DMS 273 (cell line): Measurements from ENCODE around the gene ZNF783.

Experiments used
- DNase-seq: peaks from one replicate; lab custom pipeline; 2025; ENCODE audit not compliant: unreplicated experiment; lab: John Stamatoyannopoulos, UW

The ZNF783 gene

GRCh38 chr7:149280661-149281507, 18.9 kb downstream of the ZNF783 start:
- no peak for DNase-seq

DNA sequence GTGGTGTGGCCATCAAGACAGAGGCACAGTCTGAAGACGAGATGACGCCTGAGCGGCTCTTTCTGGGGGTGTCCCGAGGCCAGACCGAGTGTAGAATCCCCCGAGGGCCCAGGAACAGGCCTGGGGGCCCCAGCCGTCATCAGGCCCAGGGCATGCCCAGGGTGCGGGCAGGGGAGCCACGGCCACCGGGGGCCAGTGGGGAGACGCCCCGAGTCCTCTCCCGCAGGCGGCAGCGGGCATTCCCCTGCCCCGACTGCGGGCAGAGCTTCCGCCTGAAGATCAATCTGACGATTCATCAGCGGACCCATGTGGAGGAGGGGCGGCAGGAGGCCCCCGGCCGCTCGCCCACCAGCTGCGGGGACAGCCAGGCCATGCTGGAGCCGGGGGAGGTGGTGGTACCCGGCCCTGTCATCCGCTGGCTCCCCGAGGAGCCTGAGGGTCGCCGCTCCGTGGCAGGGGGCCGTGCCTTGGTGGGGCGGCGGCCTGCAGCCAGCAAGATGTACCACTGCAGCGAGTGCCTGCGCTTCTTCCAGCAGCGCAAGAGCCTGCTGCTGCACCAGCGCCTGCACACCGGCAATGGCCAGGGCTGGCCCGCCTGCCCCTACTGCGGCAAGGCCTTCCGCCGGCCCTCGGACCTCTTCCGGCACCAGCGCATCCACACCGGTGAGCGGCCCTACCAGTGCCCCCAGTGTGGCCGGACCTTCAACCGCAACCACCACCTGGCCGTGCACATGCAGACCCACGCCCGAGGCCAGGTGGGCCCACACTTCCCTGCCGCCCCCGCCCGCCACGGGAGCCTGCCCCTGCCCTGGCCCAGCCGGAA, 19.7 kb downstream of the ZNF783 start:
- no peak for DNase-seq

- no peak for DNase-seq
These were observed 20.3 kb downstream of the ZNF783 start for GRCh38 chr7:149282331-149282655.

DNA sequence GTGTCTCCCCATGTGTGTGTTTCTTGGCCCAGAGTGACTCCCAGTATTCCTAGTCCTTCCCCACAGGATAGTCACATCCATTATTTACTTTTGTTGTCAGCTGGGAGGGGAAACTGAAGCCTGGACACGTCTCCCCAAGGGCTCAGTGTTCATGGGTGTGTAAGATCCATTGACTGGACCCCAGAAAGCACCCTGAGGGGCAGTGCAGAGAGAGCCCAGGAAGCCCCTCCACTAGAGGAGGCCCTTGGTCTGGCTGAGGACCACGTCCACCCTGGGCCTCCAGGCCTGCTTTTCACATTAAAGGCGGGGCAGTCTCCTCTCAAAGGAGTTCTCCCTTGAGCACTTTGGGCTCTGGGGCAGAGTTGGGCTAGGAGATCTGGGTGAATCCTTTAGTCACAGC, 21.3 kb downstream of the ZNF783 start:
- no peak for DNase-seq

GRCh38 chr7:149284343-149284742, 22.3 kb downstream of the ZNF783 start:
- DNase-seq: no peak

GRCh38 chr7:149284850-149285585, 23.0 kb downstream of the ZNF783 start:
- DNase-seq: peak; percentile 100

GRCh38 chr7:149285603-149286002, 23.6 kb downstream of the ZNF783 start:
- DNase-seq: peak; percentile 82

DNA sequence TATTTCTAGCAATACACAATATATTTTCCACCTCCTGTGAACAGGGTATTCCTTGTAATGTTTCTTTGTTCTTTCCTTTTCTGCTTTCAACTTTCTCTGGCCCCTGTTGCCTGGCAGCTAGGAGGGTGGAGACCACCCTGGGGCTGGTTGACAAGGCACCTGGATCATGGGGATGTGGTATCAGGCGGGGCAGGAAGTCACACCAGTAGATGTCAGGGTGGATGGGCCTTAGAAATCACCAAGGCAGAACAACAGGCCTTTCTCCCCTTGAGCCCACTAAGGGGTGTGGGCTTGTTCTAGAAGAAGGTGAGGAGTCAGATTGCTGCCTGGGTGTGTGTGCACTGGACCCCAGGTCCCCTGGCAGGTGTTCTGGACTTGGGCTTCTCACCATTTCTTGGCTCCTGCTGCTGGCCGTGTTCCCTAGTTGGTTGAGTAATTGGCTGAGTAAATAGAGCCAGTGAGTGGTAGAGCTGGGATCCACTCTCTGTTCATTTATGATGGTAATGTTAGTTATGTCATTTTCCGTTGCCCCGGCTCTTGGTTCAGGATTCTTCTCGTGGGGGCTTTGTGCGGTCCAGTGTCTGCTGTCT, 24.9 kb downstream of the ZNF783 start:
- DNase-seq: no peak

DNA sequence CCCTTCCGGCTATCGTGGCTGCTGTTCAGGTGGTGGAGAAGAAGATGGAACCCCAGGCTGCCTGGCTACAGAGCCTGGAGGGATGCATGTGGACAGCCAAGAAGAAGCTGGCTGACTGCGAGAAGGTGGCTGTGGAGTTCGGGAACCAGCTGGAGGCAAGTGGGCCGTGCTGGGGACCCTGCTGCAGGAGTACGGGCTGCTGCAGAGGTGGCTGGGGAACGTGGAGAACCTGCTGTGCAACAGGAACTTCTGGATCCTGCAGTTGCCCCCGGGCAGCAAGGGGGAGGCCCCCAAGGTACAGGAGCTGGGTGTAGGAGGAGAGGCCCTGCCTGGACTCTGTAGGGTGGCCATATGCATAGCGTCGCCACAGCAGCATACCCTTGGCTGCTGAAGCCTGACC, 25.6 kb downstream of the ZNF783 start:
- DNase-seq: no peak

DNA sequence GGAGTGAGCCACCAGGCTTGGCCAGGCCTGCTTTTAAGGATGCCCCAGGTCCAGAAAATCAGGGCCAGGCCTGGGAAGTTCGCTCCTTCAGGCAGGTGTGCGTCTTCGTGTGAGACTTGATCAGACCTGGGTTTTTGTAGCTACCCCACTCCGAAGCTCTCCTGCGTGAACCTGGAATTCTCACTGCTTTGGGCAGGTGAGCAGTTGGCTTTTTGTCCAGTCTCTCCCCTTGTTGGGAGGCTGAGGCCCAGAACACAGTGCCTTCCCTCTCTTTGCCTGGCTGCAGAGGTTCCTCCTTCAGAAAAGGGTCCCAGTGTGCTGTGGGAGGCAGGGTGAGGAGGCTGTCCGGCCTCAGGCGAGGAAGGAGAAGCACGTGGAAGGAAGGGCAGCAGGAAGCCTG, 27.3 kb downstream of the ZNF783 start:
- DNase-seq: no peak

- DNase-seq: no peak
These were observed 27.9 kb downstream of the ZNF783 start for GRCh38 chr7:149289856-149290255.

DNA sequence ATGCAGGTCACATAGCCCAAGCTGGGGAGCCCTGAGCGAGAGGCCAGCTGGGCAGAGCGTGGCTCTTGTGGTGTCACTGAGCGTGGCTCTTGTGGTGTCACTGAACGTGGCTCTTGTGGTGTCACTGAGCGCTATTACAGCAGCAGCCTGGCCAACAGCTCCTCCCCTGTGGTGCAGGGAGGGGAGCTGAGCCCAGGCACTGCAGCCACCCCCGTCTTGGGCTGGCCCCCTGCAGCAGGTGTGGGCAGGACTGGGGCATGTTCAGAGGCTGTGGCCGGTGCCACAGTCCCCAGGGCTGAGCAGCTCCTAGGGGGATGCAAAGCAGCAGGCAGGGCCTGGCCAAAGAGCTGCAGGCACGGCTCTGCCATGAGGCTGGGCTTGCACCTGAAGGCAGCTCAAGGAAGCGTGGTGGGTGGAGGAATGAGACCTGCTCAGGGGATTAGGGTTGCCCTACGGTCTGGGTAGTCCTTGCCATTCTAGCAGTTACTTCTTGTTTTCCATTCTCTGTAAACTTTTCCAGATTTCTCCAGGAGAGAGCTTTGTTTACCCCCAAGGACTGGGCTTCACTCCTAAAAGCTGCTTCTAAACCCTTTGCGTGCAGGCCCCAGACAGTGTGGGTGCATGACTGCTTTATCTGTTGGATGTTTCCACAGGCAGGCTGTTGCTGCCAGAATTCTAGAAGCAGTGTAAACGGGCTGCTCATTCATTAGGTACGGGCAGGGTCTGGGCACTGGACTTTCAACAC, 29.2 kb downstream of the ZNF783 start:
- no peak for DNase-seq

- no peak for DNase-seq
These were observed 29.9 kb downstream of the ZNF783 start for GRCh38 chr7:149291781-149292461.

GRCh38 chr7:149292462-149292823, 30.4 kb downstream of the ZNF783 start:
- peak; percentile 54 for DNase-seq

GRCh38 chr7:149293338-149293737, 31.3 kb downstream of the ZNF783 start:
- no peak for DNase-seq

DNA sequence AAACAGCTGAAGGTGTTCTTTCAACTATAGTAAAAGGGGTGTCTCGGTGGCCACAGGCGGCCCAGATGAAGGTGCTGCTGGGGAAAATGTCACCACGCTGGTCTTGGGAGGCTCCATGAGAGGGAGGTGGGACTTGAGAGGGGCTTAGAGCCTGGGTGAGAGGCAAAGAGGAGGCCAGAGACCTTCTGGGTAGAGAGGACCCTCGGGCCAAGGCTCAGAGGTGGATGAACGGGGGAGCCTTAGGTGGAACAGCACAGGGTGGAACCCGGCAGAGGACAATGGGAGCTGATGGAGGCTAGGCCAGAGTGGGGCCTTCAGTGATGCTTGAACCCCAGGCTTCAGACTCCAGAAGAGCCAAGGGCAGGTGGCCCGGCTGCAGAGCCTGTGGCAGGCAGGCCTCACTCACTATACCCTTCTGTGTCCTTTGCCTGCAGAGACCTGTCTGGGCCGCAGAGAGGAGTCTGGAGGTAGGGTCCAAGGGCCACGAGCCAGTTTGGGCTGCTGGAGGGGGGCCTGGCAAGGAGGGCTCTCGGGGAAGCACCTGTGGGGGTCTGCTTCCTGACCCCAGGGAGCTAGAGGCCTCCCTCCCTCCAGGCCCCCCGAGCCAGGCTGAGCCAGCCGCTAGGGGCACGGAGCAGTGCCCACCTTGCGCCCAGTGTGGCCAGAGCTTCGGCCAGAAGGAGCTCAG, 32.1 kb downstream of the ZNF783 start:
- no peak for DNase-seq

GRCh38 chr7:149294634-149295480, 32.9 kb downstream of the ZNF783 start:
- no peak for DNase-seq

GRCh38 chr7:149295481-149295850, 33.5 kb downstream of the ZNF783 start:
- no peak for DNase-seq

DNA sequence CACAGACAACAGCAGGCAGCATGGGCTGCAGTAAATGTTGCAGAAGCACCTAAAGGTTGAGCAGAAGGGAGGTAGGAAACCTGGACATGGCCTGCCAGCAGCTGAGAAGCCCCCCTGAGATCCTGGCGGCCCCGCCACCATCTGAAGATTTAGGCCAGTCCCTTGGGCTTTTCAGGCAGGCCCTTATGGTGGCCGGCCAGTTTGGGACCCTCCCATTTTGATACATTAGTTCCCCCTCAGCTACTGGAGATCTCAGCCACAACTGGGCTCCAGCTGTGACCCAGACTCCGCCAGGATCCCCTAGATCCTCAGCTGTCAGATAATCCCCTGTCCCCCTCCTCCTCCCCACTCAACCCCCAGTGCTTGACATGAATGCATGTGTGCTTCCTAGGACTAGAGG, 34.4 kb downstream of the ZNF783 start:
- DNase-seq: no peak
